ENCODE results near the gene MVB12B.

GRCh38 chr9:126436545-126437267 is 110.1 kb downstream of the MVB12B start:
- TF ChIP-seq CTCF (IDR thresholded peaks at IDR 0.05 in 4 of 5, conservative IDR thresholded peaks at IDR 0.05 in 1 of 5) (no peak), POLR2A (IDR thresholded peaks at IDR 0.05) (no peak)
